Measurements from ENCODE around the gene OR8S1. TPM values are rescaled to one million over a fixed set of nuclear protein-coding genes. Genes with fewer than 3 reads are reported as not detected.

Gene OR8S1
- not detected in 2 replicates for total RNA-seq

GRCh38 chr12:48525332-48525731, at the start of gene OR8S1:
Gene OR8S1 (plus strand): TSS chr12:48525632. CDS start chr12:48525632, 0 bp downstream.

DNA sequence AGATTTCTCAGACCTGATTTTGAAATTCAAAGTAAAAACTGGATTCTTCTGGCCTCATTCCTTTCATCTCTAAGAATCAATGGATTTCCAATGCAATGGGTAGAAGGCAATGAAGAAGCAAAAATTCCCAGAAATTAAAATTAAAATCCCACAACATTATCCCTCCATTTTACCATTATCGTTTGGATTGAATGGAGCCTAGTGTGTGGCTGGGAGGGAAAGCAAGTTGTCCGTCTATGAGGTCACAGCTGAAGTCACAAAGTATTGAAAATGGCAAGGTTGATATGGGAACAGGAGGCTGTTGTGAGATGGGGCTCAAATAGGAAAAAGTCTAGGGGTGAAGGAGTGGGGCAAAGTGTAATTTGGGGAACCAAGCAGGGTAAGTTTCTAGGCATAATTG, 43.2 kb upstream of the OR8S1 start, which contains the start of gene C12orf54:
Gene C12orf54 (plus strand): TSS at position 301 of the 400 bp plus-strand sequence. CDS start 799 bp downstream, outside the sequence.

GRCh38 chr12:48569946-48570345, 44.5 kb downstream of the OR8S1 start, which contains the start of gene LALBA:
Gene LALBA (minus strand): TSS chr12:48570046. CDS start chr12:48570020, 26 bp downstream.

Other genes starting within 250 kb of the OR8S1 start
- 6.6 and 13.8 TPM in 2 replicates for gene ZNF641, start 174.7 kb upstream of the OR8S1 start, total RNA-seq
- not detected in 2 replicates for gene ANP32D, start 53.1 kb upstream of the OR8S1 start, total RNA-seq
- not detected in 2 replicates for gene C12orf54, start 43.1 kb upstream of the OR8S1 start, total RNA-seq
- not detected in 2 replicates for gene LALBA, start 44.4 kb downstream of the OR8S1 start, total RNA-seq
- gene KANSL2, start 156.6 kb downstream of the OR8S1 start, total RNA-seq: 40.1 and 57.9 TPM in 2 replicates
- gene CCNT1, start 191.1 kb downstream of the OR8S1 start, total RNA-seq: 16.1 and 17.4 TPM in 2 replicates